Measurements from ENCODE around the gene COL5A3. TPM values are rescaled to one million over a fixed set of nuclear protein-coding genes. Genes with fewer than 3 reads are reported as not detected.

Gene COL5A3
- total and polyA plus RNA-seq, 2 of the 13 experiments (the other 11 are each of a cell fraction or from before 2014, with no cell fraction given) = 0.02 TPM; not detected in 1

DNA sequence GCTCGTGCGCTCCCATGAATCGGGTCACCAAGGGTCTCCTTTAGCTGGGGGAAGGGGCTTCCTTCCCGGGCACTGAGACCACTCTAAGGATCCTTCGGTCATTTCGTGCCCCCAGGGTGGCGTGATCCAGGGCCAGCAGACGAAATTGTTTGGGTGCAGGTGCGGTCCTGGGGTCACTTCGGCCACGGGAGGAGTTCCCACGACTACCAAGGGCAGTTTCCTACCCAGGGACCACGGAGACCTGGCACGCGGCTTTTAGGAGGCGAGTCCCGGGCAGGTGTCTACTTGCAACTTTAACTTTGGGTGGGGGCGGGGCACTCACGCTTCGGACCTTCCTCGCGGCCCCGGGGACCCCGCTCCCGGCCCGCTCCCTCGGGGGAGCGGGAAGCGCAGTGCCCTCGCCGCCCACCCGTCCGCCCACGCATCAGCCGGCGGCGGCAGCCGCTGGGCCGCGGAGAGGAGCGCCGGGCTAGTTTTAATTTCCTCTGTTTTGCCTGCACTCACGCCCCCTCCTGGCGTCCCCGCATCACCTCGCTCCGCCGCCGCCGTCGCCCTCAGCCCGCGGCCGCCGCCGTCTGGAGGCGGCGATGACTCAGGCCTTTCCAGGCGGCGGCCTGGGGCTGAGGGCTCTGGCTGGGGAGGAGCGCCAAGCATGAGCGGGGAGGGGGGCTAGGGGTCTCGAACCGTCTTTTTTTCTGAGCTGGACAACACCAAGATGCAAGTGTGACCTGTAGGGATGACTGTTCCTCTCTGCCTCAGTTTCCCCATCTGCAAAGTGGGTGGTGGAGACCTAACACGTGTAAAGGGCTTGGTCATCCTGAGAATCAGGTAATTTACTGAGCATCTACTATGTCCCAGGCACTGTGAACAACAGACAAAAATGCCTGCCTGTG, 95.7 kb downstream of the COL5A3 start (continued):
- TF ChIP-seq, protein P1, sequence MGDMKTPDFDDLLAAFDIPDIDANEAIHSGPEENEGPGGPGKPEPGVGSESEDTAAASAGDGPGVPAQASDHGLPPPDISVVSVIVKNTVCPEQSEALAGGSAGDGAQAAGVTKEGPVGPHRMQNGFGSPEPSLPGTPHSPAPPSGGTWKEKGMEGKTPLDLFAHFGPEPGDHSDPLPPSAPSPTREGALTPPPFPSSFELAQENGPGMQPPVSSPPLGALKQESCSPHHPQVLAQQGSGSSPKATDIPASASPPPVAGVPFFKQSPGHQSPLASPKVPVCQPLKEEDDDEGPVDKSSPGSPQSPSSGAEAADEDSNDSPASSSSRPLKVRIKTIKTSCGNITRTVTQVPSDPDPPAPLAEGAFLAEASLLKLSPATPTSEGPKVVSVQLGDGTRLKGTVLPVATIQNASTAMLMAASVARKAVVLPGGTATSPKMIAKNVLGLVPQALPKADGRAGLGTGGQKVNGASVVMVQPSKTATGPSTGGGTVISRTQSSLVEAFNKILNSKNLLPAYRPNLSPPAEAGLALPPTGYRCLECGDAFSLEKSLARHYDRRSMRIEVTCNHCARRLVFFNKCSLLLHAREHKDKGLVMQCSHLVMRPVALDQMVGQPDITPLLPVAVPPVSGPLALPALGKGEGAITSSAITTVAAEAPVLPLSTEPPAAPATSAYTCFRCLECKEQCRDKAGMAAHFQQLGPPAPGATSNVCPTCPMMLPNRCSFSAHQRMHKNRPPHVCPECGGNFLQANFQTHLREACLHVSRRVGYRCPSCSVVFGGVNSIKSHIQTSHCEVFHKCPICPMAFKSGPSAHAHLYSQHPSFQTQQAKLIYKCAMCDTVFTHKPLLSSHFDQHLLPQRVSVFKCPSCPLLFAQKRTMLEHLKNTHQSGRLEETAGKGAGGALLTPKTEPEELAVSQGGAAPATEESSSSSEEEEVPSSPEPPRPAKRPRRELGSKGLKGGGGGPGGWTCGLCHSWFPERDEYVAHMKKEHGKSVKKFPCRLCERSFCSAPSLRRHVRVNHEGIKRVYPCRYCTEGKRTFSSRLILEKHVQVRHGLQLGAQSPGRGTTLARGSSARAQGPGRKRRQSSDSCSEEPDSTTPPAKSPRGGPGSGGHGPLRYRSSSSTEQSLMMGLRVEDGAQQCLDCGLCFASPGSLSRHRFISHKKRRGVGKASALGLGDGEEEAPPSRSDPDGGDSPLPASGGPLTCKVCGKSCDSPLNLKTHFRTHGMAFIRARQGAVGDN (CRISPR knock-in tag; IDR thresholded peaks at IDR 0.05) = peak; percentile 70
- peak; percentile 31 for TF ChIP-seq HNRNPLL (IDR thresholded peaks at IDR 0.05; ENCODE audit: low read depth, low read length, poor library complexity, severe bottlenecking)
- 0 out of 2 replicates have a peak, but pooled peaks have one; percentile 33 for TF ChIP-seq ZNF263 (CRISPR knock-in tag; IDR thresholded peaks at IDR 0.05)
- no peak for TF ChIP-seq YEATS2 (CRISPR knock-in tag; IDR thresholded peaks at IDR 0.05; ENCODE audit: borderline replicate concordance)
- TF ChIP-seq ETV5 (CRISPR knock-in tag; IDR thresholded peaks at IDR 0.05; ENCODE audit: borderline replicate concordance) = no peak
- TF ChIP-seq, protein P2, sequence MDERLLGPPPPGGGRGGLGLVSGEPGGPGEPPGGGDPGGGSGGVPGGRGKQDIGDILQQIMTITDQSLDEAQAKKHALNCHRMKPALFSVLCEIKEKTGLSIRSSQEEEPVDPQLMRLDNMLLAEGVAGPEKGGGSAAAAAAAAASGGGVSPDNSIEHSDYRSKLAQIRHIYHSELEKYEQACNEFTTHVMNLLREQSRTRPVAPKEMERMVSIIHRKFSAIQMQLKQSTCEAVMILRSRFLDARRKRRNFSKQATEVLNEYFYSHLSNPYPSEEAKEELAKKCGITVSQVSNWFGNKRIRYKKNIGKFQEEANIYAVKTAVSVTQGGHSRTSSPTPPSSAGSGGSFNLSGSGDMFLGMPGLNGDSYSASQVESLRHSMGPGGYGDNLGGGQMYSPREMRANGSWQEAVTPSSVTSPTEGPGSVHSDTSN (CRISPR knock-in tag; IDR thresholded peaks at IDR 0.05) = no peak
- TF ChIP-seq, protein P3, sequence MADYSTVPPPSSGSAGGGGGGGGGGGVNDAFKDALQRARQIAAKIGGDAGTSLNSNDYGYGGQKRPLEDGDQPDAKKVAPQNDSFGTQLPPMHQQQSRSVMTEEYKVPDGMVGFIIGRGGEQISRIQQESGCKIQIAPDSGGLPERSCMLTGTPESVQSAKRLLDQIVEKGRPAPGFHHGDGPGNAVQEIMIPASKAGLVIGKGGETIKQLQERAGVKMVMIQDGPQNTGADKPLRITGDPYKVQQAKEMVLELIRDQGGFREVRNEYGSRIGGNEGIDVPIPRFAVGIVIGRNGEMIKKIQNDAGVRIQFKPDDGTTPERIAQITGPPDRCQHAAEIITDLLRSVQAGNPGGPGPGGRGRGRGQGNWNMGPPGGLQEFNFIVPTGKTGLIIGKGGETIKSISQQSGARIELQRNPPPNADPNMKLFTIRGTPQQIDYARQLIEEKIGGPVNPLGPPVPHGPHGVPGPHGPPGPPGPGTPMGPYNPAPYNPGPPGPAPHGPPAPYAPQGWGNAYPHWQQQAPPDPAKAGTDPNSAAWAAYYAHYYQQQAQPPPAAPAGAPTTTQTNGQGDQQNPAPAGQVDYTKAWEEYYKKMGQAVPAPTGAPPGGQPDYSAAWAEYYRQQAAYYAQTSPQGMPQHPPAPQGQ (CRISPR knock-in tag; IDR thresholded peaks at IDR 0.05; ENCODE audit: borderline replicate concordance) = no peak
- TF ChIP-seq ZSCAN22 (CRISPR knock-in tag; IDR thresholded peaks at IDR 0.05) = peak; percentile 78; the same call in 1 of the 2 replicates
- TF ChIP-seq, protein P4, sequence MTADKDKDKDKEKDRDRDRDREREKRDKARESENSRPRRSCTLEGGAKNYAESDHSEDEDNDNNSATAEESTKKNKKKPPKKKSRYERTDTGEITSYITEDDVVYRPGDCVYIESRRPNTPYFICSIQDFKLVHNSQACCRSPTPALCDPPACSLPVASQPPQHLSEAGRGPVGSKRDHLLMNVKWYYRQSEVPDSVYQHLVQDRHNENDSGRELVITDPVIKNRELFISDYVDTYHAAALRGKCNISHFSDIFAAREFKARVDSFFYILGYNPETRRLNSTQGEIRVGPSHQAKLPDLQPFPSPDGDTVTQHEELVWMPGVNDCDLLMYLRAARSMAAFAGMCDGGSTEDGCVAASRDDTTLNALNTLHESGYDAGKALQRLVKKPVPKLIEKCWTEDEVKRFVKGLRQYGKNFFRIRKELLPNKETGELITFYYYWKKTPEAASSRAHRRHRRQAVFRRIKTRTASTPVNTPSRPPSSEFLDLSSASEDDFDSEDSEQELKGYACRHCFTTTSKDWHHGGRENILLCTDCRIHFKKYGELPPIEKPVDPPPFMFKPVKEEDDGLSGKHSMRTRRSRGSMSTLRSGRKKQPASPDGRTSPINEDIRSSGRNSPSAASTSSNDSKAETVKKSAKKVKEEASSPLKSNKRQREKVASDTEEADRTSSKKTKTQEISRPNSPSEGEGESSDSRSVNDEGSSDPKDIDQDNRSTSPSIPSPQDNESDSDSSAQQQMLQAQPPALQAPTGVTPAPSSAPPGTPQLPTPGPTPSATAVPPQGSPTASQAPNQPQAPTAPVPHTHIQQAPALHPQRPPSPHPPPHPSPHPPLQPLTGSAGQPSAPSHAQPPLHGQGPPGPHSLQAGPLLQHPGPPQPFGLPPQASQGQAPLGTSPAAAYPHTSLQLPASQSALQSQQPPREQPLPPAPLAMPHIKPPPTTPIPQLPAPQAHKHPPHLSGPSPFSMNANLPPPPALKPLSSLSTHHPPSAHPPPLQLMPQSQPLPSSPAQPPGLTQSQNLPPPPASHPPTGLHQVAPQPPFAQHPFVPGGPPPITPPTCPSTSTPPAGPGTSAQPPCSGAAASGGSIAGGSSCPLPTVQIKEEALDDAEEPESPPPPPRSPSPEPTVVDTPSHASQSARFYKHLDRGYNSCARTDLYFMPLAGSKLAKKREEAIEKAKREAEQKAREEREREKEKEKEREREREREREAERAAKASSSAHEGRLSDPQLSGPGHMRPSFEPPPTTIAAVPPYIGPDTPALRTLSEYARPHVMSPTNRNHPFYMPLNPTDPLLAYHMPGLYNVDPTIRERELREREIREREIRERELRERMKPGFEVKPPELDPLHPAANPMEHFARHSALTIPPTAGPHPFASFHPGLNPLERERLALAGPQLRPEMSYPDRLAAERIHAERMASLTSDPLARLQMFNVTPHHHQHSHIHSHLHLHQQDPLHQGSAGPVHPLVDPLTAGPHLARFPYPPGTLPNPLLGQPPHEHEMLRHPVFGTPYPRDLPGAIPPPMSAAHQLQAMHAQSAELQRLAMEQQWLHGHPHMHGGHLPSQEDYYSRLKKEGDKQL (CRISPR knock-in tag; IDR thresholded peaks at IDR 0.05; ENCODE audit: low read depth) = no peak
- TF ChIP-seq THAP11 (CRISPR knock-in tag; IDR thresholded peaks at IDR 0.05) = peak; percentile 71; the same call in 1 of the 2 replicates
- TF ChIP-seq MAFG (CRISPR knock-in tag; IDR thresholded peaks at IDR 0.05) = 0 out of 2 replicates have a peak, but pooled peaks have one; percentile 24
- no peak for TF ChIP-seq HDAC2 (CRISPR knock-in tag; IDR thresholded peaks at IDR 0.05)
